GM18499 (cell line): Measurements from ENCODE around the gene F8A2.
"Not testable (repeated sequence)": the region's sequence is repeated elsewhere in the genome, so short reads cannot be mapped to it uniquely, and the experiment has no call there.

ENCODE experiments used
- ATAC-seq: cut with Tn5 transposase; IDR thresholded peaks from one replicate; pipeline ENCODE4 v1.9.1; 2021; ENCODE audit warnings: moderate number of reproducible peaks; ENCODE audit not compliant: insufficient read depth, unreplicated experiment

The F8A2 gene

DNA sequence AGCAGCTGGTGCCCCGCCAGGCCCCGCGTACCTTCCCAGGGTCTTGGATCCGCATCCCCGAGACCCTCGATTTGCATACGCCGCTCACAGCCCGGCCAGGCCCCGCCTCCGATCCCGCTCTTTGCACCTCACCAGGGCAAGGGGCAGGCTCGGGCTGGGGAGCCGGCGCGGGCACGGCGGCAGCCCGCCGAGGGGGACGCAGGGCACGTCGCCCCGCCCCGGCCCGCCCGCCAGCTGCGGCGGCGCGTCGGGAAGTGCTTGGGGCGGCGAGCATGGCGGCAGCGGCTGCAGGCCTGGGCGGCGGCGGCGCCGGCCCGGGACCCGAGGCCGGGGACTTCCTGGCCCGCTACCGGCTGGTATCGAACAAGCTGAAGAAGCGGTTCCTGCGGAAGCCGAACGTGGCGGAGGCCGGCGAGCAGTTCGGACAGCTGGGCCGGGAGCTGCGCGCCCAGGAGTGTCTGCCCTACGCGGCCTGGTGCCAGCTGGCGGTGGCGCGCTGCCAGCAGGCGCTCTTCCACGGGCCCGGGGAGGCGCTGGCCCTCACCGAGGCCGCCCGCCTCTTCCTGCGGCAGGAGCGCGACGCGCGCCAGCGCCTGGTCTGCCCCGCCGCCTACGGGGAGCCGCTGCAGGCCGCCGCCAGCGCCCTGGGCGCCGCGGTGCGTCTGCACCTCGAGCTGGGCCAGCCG, at the start of gene F8A2:
F8A2 (plus strand) TSS at position 253 of the 686 bp plus-strand sequence; CDS start at position 273, 20 bp downstream.
- peak; percentile 51 for ATAC-seq

- ATAC-seq = no peak
Measured at GRCh38 chrX:155333544-155334100, 48.3 kb upstream of the F8A2 start.

GRCh38 chrX:155334486-155335336, 47.2 kb upstream of the F8A2 start, which contains the start of gene CLIC2:
Gene CLIC2 (minus strand): TSS chrX:155334614. CDS start chrX:155334427, 187 bp downstream.
- no peak for ATAC-seq

DNA sequence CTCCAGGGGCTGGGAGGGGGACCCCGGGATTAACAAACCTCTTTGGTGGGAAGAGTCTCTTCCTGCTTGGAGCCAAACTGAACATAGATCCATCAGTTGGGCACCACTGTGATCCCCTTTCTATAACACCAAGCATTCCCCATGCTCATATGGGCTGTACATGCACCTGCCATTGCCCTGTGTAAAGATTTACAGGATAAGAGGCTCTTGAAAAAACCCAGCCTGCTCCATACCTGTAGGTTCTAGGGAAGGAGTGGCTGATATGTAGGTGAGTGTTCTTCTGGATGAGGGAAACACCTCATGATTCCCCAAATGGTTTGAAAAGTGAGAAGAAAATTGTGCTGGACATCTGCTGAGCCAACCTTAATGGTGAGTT, 46.6 kb upstream of the F8A2 start:
- not testable (repeated sequence) for ATAC-seq

DNA sequence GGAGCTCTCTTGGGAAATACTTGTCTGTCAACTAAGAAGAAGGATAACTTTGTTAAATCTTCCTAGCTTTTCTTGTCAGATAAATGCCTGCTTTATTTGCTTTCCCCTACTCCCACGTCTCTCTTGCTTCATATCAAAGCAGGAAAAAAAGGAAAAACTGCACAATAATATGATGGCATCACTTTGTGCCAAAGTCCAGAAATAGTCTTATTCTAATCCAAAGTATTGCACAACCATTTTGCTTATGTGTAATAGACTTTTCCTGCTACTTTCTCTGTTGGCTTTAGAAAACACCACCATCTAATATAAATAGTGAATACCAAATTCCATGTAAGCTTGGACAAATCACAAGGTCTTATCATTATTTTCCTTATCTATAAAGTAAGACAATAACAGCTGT, 36.2 kb upstream of the F8A2 start:
- ATAC-seq = not testable (repeated sequence)

DNA sequence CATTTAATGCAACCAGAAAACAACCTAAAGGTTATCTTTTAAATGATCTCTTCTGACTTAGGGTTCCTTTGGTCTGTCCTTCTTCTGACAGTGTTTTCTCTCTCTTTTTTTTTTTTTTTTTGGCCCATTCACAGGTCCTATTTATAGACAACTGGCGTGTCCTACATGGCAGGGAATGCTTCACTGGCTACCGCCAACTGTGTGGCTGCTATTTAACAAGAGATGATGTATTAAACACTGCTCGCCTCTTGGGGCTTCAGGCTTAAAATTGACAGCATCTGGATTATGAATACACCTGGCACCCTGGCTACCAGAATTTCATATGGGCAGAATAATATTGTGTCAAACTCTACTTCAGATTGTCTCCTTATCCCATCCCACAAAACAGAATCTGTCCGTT, 32.4 kb upstream of the F8A2 start:
- not testable (repeated sequence) for ATAC-seq

- ATAC-seq = not testable (repeated sequence)
Measured at GRCh38 chrX:155363712-155364111, 18.2 kb upstream of the F8A2 start.

DNA sequence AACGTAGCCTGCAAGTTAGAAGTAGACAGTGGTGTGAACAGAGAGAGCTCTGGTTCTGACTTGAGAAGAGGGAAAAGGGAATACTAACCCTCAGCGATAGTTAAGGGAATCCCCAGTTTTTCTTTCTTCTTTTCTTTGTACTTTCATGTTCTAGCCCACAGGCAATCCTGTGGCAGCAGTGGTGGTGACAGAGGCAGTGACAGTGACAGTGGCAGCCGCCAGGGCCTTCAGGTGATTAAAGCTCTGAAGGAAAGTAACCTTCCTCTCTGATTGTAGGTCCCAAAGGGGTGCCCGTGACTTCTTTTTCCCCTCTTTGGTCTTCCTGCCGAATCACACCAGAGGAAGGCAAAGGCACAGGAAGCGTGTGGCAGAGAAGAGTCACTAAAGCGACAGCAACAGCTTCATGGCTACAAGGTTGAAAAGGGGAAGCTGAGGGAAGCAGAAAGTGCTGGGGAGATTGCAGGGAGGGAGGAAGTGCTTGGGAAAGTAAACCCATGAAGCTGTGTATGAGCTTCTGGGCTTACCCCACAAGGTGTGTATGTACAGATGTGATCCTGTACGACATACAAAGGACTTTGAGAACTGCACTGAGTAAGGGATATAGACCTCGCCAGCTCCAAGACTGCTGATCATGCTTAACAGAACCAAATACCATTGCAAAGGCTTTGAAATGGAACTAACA, 8.0 kb upstream of the F8A2 start:
- ATAC-seq = not testable (repeated sequence)

DNA sequence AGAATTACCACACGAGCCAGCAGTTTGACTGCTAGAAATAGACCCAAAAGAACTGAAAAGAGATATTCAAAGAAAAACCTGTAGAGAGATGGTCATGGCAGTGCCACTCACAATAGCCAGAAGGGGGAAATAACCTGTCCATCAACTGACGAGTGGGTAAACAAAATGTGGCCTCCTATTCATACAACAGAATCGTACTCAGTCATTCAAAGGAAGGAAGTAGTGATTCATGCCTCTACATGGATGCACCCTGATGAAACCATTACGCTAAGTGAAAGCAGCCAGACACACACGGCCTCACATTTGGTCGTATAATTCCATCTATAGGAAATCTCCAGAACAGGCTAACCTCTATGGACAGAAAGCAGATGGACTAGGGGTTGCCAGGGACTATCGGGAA, 2.1 kb upstream of the F8A2 start:
- ATAC-seq = not testable (repeated sequence)

- peak; percentile 27 for ATAC-seq
Measured at GRCh38 chrX:155382529-155382967, 653 bp downstream of the F8A2 start.

GRCh38 chrX:155389634-155390033, 7.7 kb downstream of the F8A2 start:
- no peak for ATAC-seq

DNA sequence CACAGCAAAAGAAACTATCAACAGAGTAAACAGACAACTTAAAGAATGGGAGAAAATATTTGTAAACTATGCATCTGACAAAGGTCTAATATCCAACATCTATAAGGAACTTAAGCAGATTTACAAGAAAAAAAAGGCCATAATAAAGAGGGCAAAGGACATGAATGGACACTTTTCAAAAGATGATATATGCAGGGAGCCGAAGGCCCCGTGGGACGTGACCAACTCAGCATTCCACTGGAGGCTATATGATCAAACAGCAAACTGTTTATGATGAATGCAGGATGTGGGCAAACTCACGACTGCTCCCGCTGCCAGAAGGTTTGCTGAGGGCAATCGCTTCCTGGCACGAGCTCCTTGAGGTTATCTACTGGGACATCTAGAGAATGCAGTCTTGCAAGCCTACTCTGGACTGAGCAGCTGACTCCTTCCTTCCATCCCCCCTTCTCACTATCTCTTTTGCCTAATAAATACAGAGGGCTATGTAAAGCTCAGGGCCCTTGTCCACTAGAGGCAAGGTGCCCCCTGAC, 12.9 kb downstream of the F8A2 start:
- not testable (repeated sequence) for ATAC-seq

DNA sequence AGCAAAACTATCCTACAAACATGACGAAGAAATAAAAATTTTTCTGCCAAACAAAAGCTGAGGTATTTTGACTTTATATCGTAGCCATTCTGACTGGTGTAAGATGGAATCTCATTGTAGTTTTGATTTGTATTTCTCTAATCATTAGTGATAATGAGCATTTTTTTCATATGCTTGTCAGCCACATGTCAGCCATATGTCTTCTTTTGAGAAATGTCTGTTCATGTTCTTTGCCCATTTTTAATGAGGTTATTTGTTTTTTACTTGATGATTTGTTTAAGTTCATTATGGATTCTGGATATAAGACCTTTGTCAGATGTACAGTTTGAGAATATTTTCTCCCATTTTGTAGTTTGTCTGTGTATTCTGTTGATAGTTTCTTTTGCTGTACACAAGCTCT, 24.5 kb downstream of the F8A2 start:
- ATAC-seq = no peak

- ATAC-seq = no peak
Measured at GRCh38 chrX:155417769-155418168, 35.9 kb downstream of the F8A2 start.
